Erythroblast (primary cell): ENCODE measurements around the gene PTPRN2.

ENCODE experiments used
- GATA1 ChIP-seq: IDR thresholded peaks from 2 replicates; pipeline ENCODE4 v1.6.1; 2011; ENCODE audit warnings: low read depth, mild to moderate bottlenecking, control low read depth, low read length, moderate library complexity
- POLR2A ChIP-seq: IDR thresholded peaks from 2 replicates; pipeline ENCODE4 v1.6.1; 2011; ENCODE audit warnings: mild to moderate bottlenecking, low read length

DNA sequence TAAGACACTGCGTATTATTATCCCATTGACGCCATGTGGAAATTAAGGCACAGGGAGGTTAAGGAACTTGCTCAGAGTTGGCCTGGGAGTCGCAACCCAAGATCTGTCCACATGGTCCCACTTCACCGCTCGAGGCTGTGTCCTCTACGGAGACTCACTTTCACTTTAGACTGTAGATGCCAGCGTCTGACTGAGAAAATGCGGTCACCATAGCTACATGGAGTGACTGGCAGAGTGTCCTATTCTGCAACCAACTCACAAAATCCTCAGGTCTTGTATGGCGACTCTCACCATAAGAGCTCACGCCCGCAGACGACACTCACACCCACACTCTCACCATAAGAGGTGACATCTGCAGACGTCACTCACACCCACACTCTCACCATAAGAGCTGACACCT lies 257.9 kb downstream of the PTPRN2 start:
- TF ChIP-seq POLR2A: no peak
- TF ChIP-seq GATA1: no peak
